ENCODE results near the gene GOT1.

Gene GOT1

DNA sequence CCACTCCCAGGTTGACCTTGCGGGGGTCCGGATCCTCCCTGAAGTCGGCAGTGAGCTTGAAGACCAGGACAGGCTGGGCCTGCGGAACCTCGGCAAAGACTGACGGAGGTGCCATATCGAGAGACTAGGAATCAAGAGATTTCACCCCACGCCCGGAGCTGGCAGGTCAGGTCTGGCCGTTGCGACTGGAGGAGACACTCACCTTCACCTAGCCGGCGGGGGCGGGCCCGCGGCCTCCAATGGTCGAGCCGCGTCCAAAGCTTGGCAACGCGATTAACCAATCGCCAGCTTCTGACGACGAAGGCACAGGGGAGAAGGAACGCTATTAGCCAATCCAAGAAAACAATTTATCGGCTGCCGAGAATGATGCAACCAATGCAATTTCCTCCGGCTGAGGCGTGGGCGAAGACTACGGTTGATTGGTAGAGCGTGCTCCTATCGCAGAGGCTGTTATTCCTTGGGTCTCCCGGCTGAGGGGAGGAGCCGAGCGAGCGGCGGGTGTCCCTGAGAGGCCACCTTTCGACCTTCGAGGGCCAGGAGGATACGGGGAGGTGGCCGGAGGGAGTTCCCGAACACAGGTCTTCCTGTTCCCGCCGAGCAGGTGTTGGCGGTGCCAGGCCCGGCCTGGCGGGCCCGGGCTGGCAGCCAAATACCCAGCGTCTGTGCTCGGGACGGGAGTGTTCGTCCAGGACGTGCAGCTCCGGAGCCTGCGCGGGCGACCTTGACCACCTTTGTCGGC, at the start of gene GOT1:
TSS of gene GOT1 (minus strand) at position 174 of the 739 bp plus-strand sequence. CDS start at position 115, 59 bp downstream.
- peak; percentile 81 for DNase-seq (ENCODE audit: low read depth)

DNA sequence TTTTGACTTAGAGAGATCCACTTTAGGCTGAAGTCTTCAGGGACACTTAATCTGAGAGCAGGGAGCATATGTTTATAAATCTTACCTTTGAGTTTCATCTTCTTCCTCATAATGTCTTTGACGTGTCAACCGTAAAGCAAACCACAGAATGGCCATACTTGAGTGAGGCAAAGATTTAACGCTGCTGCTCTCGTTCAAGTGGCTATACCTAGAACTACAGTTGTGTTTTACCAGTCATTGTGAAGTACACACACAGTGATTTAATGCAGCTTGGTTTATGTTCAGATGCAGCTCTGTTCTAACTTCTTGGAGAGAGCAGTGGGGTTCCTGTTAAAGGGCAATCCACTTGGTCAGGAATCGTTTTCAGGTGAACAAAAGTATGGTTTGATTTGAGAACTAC, 39.9 kb upstream of the GOT1 start:
- DNase-seq (ENCODE audit: low read depth), result no peak

DNA sequence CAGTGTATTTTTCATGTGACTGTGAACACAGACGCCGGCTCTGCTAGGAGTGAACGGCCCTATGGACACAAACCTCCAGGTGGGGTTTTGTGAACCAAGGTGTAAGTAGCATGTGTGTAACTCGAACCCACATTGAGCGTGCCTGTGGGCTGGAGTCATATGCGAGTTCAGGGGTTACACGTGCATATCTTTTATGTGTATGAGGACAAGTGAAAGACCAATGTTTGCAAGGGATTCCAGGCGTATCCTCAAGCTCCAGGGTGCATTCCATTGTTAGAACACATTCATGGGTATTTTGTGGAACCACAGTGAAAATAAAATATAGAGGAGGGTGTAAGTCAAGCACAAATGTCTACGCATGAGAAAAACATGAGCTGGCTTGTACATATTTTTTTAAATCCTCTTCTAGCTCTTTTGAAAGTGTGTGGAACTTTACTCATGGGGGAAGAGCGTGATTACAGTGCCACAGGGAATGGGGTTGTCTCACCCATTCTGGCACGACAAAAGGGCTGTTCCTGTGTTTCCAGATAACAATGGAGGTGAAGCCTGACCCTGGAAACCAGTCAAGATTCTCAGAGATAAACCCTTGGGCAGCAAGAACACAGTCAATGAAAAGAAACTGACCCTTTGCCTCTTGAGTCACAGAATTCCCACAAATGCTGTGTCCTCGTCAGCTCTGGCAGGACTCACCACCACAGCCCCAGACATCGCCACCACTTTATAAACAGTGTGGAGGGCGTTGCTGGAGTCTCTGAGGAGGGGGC, 37.0 kb upstream of the GOT1 start:
- DNase-seq (ENCODE audit: low read depth), result no peak

DNA sequence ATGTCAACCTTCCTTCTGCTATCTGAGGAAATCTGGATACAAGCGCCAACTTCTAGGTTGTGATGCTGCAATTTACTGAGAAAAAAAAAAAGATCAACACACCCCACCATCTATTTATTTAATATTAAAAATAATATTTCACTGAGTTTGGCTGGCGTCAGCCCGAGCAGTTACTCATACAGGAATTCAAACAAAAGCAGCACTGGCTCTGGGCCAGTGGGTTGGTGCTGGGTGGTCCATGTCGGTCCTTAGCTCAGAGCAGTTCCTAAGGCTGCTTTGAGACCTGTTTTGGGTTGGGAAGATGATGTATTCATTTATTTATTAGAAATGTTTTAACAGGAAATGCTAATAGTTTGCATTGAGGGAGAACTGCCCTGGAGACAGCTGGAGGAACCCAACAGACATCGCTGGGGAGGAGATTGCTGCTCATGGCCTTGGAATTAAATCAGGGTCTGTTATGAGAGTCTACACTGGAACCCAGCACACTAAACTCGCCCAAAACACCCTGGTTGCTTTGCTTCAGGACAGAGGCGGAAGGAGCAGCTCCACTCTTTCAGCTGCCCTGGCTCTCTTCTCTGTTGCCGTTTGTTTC, 36.3 kb upstream of the GOT1 start:
- no peak for DNase-seq (ENCODE audit: low read depth)

DNA sequence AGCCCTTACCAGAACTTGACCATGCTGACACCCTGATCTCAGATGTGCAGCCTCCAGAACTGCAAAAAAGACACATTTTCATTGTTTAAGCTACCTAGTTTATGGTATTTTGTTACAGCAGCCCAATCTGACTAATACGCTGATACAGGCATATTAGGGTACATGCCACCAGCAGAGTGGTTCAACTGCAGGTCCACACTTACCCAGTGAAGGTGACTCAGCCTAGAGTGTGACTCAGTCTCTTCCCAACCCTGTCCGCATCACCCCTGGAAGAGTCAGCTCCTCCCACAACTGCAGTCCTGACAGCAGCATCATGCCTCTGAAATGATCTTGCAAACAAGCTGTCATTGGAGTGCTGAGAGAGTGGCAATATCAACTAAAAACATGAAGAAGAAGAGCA, 30.8 kb upstream of the GOT1 start:
- no peak for DNase-seq (ENCODE audit: low read depth)

DNA sequence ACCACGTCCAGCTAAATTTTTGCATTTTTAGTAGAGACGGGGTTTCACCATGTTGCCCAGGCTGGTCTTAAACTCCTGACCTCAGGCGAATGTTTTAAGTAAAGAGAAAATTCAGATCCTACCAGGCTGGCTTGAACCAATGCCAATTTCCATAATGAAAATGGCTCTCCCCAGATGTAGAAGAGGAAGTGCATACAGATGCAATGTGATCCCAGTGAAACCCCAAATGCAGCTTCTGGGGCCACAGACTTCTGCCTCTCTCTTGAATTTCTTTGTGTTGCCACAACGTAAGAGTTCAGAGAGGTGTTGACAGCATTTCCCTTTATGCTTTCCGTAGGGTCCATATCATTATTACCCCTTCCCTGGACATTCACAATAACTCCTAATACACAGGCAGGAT, 29.6 kb upstream of the GOT1 start:
- no peak for DNase-seq (ENCODE audit: low read depth)

DNA sequence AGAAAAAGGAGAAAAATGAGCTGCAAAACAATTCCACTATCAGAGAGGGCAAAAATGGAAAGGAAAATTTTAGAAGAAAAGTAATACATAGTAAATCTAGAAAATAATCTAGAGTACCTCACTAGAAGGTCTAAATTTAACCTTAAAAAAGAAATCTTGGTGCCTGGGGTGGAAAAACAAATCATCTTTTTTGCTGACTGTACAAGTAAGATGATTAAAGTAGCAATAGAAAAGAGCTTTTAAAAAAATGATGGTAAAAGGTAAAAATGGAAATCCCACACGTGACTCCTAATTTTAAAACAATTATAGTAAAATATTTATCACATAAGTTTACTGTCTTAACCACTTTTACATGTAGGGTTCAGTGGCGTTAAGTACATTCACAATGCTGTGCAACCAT, 28.8 kb upstream of the GOT1 start:
- DNase-seq (ENCODE audit: low read depth), result no peak

DNA sequence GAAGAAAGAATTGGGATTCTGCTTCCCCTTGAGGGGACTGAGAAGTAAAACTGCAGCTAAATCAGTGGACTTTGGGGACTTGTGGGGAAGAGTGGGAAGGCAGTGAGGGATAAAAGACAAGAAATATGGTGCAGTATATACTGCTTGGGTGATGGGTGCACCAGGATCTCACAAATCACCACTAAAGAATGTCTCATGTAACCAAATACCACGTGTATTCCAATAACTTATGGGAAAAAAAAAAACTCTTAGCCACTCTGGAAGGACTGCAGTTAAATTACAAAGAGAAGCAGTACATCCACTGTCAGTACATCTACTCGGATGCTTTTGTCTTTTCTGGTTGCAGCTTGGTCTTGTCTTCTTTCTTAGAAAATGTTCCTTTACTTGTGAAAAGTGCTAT, 27.4 kb upstream of the GOT1 start:
- DNase-seq (ENCODE audit: low read depth), result no peak

DNA sequence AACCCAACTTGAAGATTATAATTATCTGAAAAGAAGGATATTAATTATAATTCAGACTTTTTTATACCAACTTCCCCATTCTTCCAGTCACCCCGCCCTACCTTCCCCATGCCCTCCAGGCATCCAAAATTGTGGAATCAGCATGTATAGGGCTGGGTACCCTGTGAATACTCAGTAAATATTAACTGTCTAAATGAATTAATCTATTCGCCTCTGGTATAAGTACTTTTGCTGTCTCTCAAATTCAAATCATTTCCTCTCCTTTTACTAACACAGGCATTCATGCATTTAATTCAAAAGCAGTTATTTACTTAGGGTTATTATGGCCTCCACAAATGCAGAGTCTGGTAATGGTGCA, 26.5 kb upstream of the GOT1 start:
- no peak for DNase-seq (ENCODE audit: low read depth)

DNA sequence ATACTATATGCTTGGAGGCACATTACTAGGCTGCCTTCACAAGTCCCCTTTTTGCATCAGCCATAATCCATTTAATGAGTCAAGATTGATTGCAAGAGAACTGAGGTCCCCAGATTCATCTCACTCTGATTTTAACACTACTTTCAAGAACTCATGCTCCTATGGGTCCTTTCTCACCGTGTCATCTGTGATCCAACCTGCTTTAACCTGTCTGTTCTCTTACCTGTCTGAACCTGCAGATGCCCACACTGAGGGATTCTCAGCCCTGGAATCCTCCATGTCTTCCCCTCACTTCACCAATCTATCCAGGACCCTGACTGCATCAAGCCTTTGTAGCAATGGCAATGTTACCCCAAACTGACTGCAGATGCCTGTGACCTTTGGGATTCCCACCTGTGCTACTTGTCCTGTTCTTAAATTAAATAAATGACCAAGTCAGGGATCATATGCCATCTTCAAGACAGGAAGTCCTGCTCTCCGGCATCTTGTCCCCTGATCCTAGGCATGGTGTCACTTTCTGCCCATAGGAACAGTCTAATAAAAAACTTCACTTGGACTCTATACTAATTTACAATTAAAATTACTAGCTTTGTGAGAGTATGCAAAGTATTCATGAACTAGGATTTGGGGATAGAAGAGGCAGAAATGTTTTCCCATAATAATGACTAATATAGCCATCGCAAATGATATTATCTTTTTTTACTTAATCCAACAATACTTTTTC, 25.9 kb upstream of the GOT1 start:
- DNase-seq (ENCODE audit: low read depth), result no peak

DNA sequence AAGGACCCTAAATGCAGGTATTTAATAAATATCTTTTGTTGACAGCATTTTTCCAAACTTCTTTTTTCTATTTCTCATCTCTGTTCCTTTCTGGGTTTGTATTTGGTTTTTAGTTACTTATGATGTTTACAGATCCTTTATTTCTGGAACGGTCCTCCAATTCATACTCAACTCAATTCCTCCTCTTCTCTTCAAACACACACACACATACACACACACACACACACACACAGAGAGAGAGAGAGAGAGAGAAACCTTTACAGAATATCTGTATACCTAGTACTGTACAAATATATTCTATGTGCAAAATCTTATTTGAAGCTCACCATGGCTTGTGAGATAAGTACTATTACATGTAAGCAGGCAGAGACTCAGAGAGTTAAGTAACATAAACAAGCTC, 21.6 kb upstream of the GOT1 start:
- DNase-seq (ENCODE audit: low read depth), result no peak

DNA sequence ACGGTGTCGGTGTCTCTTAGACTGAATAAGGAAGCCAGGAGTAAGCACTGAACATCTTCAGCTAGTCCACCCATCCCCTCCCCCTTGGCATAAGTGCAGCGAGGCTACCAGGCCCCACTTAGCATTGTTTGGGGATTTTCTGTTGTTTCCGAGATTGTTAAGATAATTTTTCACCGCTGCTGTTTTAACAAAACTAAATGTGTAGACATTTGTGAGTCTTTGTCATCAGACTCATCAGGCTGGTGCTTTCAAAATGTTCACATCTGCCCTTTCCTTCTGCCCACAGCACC, 21.0 kb upstream of the GOT1 start:
- no peak for DNase-seq (ENCODE audit: low read depth)

DNA sequence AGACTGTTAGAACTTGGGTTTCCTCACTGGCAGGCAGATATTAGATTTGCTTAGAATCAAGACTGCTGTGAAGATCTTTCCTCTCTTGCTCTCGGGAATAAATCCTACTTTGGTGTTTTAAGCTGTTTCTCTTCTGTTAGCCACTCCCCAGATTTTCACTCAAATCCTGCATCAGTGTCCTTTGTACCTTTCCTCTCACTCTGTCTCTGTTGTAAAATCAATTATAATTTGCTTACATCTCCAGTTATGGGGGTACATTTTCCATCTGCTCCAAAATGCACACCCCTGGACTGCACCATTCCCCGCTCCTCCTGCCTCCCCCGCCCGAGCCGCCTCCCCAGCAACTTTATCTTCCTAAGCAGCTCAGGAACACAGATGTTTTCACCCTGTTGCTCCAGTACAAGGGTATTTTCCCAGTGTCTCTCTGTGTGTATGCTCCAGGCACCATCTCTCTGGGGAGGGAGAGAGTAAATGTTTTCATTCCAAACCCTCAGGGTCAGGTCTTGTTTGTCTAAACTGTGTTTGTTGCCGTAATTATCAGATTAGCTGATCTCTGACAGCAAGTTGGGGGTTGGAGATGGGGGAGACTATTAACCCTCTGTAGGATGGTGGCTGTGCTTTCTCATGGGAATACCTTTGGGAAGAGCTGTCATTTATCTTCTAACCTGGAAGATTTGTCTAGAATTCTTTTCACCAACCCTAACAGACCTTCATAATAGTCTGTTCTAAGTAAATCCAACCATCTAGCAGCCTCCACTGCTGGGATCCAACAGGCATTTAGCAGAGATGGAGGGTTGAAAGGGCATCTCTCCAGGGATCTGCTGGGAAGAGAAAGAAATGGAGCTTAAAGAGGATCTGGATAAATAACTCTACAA, 20.4 kb upstream of the GOT1 start:
- no peak for DNase-seq (ENCODE audit: low read depth)

DNA sequence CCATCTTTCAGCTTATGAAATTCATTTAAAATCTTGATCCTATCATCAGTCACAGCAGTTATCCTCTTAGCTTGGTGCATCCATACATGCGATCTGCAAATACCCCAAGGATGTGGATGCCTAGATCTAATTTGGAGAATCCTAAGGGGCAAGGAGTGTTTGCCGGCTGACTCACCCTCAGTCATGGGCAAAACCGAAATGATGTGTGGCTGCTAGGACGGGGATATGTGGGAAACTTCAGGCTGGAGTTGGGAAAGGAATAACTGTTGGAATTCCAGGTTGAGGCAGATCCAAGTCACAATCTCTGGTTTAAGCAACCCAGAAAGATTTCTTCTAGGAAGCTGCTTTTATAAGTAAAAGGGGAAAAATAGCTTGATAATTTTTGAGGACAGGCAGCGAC, 19.7 kb upstream of the GOT1 start:
- DNase-seq (ENCODE audit: low read depth), result no peak

DNA sequence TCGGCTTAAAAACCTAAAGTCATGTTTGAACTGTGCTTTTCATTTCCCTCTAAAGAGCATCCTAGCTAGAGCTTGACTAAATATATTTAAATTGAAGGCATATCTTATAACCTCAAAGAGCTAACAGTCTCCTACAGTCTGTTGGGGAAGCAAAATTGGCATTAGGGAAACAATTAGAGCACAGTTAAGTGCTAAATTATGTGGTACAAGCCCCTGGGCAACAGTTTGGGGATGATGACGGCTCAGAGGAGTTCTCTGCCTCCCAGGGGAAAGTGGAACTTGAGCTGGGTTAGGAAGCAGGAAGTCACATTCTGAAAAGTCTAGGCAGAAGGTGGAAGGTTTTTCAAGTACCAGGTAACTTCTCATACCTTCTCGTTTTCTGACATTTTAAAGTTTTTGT, 18.6 kb upstream of the GOT1 start:
- no peak for DNase-seq (ENCODE audit: low read depth)

DNA sequence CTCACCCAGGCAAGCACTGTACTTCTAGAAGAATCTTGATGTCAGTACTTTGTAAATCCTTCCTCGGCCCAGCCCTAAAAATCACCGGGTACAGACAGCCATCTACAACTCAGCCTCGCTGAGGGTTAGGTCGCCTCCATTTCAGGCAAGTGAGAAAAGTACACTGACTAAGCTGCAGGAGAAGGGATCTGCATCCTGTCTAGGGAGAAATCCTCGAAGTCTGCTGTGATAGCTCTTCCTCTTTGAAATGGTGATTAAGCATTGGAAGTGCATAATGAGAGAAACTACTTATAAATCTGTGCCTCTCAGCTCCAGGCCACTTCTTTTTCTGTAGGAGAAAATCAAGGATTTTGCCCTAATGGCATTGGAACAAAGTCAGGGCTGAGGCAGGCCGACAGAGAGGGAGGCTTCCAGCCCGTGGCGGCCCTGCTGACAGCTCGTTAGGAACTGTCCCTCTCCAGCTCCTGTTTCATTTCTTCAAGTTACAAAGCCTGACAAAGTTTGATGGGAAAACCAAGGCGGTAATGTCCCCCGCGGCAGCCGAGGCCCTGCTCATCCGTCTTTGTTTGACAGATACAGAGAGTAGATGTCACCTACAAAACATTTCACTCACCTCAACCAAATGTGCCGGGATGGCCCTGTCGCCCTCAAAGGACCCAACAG, 14.1 kb upstream of the GOT1 start:
- DNase-seq (ENCODE audit: low read depth), result no peak

DNA sequence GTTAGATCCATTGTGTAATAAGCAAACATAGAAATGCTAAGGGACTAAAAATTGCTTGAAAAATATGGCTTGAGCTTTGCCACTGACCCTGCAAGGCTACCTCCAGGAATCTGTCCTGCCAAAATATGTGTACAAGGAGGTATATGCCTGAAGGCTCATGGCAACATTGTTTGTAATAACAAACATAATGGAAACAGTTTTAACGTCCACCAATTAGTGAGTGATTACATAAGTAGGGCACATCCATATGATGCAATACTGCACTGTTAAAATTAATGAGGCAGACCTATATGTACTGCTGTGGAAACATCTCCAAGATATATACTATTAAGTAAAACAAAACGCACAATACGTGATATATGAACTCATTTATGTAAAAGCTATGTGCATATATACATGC, 13.1 kb upstream of the GOT1 start:
- DNase-seq (ENCODE audit: low read depth), result no peak

DNA sequence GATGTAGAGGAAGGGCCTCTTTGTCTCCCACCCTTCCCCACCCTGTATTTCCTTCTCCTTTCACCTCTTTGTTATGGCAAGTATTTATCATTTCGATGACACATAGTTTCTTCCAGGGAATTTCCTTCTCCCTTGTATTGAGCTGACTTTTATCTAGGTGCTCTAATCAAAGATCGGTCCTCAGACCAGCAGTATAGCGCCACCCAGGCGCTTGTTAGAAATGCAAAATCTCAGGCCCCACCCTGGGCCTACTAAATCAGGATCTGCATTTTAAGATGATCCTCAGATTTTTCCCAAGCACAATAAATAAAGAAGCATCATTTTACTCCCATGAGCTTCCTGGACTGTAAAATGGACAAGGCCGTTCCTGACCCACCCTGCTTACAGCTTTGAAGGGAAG, 12.0 kb upstream of the GOT1 start:
- DNase-seq (ENCODE audit: low read depth), result no peak

DNA sequence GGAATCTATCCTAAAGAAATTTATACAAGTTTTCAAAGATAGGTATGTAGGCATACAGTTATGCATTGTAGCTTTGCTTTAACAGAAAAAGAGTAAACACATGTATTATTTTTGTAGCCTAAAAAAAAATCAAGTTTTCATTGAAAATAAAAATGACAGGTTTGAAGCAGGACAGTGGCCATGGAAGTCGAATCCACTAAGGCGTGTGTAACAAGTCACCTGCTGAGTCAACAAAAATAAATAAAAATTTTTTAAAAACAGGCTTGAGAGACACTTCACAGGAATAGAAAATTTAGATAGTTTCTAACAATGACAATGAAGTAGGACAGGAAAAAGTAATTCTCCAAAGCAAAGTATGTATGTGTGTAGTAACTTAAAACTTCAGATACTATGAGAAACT, 8.5 kb upstream of the GOT1 start:
- no peak for DNase-seq (ENCODE audit: low read depth)

DNA sequence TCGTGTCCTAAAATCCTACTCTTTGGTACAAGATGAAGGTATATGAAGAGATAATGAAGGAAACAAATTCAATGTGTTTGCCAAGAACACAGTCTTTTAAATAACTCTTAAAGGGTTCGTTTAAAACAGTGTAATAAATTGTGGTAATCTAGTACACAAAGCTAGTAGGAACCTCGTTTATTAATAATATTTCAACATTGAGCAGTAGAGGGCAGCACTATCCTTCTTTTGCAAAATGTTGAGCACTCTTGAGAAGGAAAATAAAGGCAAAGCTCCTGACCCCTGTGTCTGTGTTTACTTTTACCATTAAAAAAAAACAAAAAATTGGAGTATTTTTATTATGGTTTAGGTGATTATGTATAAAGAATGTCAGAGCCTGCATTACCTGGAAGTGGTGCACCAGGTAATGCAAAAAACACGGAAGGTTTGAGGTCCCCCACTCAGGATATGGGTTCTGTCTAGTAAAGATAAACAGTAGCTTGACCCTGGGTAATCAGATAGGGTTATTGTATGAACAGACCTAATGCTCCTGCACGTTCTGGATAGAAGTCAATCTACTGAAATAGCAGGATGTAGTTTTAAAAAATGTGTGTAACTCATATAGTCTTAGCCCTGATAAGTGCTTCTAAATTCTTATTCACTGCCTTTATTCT, 5.7 kb upstream of the GOT1 start:
- DNase-seq (ENCODE audit: low read depth), result no peak
